ENCODE results near the gene ZNF699. TPM values are rescaled to one million over a fixed set of nuclear protein-coding genes. Genes with fewer than 3 reads are reported as not detected.

ZNF699 gene
- total and polyA plus RNA-seq, 3 donors from 2014 or later = 2.2 to 12.0 (median 11.9) TPM

- no peaks in the 10 kb centered on the region for H3K9me3 ChIP-seq
- intact Hi-C loops (cut with DNase I; ENCODE audit: low total_unique reads) = no loop called here
- no peak overlapping the region for H3K4me3 ChIP-seq
- H3K27ac ChIP-seq = no peak overlapping the region
- no peaks in the 10 kb centered on the region for H3K27me3 ChIP-seq
- 72 to 78% methylated on average over 4 of the region's 4 CpGs for WGBS, 2 donors
- TF ChIP-seq CTCF (IDR thresholded peaks at IDR 0.05) (no peak), POLR2A (IDR thresholded peaks at IDR 0.05) (no peak)
- DNase-seq = no peak
- no peaks in the 10 kb centered on the region for H3K36me3 ChIP-seq (ENCODE audit: low read depth, missing control alignments)
- H3K4me1 ChIP-seq = peaks cover 2% of the 10 kb centered on the region
Measured at GRCh38 chr19:9313756-9314155, 4.1 kb upstream of the ZNF699 start.

- intact Hi-C loops (cut with DNase I; ENCODE audit: low total_unique reads) = no loop called here
- 5% methylated on average over 13 of the region's 13 CpGs for WGBS, 2 donors
Measured at GRCh38 chr19:9309974-9310446, 372 bp upstream of the ZNF699 start.

GRCh38 chr19:9308091-9308770, 1.4 kb downstream of the ZNF699 start:
- DNase-seq = no peak
- Histone ChIP-seq H3K9me3 (no peaks in the 10 kb centered on the region), H3K36me3 (ENCODE audit: low read depth, missing control alignments) (no peaks in the 10 kb centered on the region), H3K4me3 (no peak overlapping the region), H3K27me3 (no peaks in the 10 kb centered on the region), H3K4me1 (peaks cover 10% of the 10 kb centered on the region), H3K27ac (no peak overlapping the region)
- 38 to 63% methylated on average over 10 of the region's 10 CpGs for WGBS, 2 donors
- intact Hi-C loops (cut with DNase I; ENCODE audit: low total_unique reads) = no loop called here
- TF ChIP-seq POLR2A (IDR thresholded peaks at IDR 0.05) (no peak), CTCF (IDR thresholded peaks at IDR 0.05) (no peak)

More at GRCh38 chr19:9309974-9310446, 372 bp upstream of the ZNF699 start:
- H3K27me3 ChIP-seq = no peaks in the 10 kb centered on the region
- no peak for TF ChIP-seq CTCF (IDR thresholded peaks at IDR 0.05)
- no peak for TF ChIP-seq POLR2A (IDR thresholded peaks at IDR 0.05)
- peaks cover 10% of the 10 kb centered on the region for H3K4me1 ChIP-seq
- no peaks in the 10 kb centered on the region for H3K9me3 ChIP-seq
- H3K36me3 ChIP-seq (ENCODE audit: low read depth, missing control alignments) = no peaks in the 10 kb centered on the region
- H3K27ac ChIP-seq = peak overlapping the region; percentile 93 to 94
- peak; percentile 97 for DNase-seq
- H3K4me3 ChIP-seq = peak overlapping the region; percentile 91 to 97

- intact Hi-C loops (cut with DNase I; ENCODE audit: low total_unique reads) = no loop called here
- Histone ChIP-seq H3K27ac (no peak overlapping the region), H3K4me1 (peaks cover 10% of the 10 kb centered on the region), H3K9me3 (no peaks in the 10 kb centered on the region), H3K27me3 (no peaks in the 10 kb centered on the region), H3K4me3 (no peak overlapping the region), H3K36me3 (ENCODE audit: low read depth, missing control alignments) (no peaks in the 10 kb centered on the region)
- TF ChIP-seq CTCF (IDR thresholded peaks at IDR 0.05) (no peak), POLR2A (IDR thresholded peaks at IDR 0.05) (no peak)
- 69 to 74% methylated on average over 1 of the region's 1 CpG for WGBS, 2 donors
- DNase-seq = no peak
Measured at GRCh38 chr19:9306443-9306842, 3.2 kb downstream of the ZNF699 start.

- DNase-seq = no peak
- no peak overlapping the region for H3K27ac ChIP-seq
- H3K4me1 ChIP-seq = no peaks in the 10 kb centered on the region
- no peaks in the 10 kb centered on the region for H3K9me3 ChIP-seq
- WGBS, 2 donors = 92 to 95% methylated on average over 2 of the region's 2 CpGs
- no peaks in the 10 kb centered on the region for H3K36me3 ChIP-seq (ENCODE audit: low read depth, missing control alignments)
- H3K27me3 ChIP-seq = no peaks in the 10 kb centered on the region
- intact Hi-C loops (cut with DNase I; ENCODE audit: low total_unique reads) = no loop called here
- no peak overlapping the region for H3K4me3 ChIP-seq
- TF ChIP-seq CTCF (IDR thresholded peaks at IDR 0.05) (no peak), POLR2A (IDR thresholded peaks at IDR 0.05) (no peak)
Measured at GRCh38 chr19:9296336-9296735, 13.3 kb downstream of the ZNF699 start.

Measured in testis (tissue), 3 donors.